Measurements from ENCODE around the gene RNF17.

The RNF17 gene

DNA sequence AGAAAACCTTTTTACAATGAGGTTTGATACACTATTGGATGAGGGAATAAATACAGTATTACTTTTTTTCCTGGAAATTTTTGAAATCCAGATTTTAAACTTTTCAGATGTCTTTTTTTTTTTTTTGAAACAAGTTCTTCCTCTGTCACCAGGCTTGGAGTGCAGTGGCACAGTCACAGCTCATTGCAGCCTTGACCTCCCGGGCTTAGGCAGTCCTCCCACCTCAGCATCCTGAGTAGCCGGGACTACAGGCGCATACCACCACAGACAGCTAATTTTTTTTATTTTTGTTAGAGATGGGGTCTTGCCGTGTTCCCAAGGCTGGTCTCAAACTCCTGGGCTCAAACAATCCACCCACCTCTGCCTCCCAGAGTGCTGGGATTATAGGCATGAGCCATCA is 96.8 kb downstream of the RNF17 start:
- no peak for DNase-seq

- DNase-seq, result no peak
Observed at GRCh38 chr13:24861617-24862362, 97.8 kb downstream of the RNF17 start.

- DNase-seq, result no peak
Observed at GRCh38 chr13:24863748-24864540, 100.0 kb downstream of the RNF17 start.

- DNase-seq, result no peak
Observed at GRCh38 chr13:24864579-24864978, 100.6 kb downstream of the RNF17 start.

GRCh38 chr13:24865163-24865953 is 101.4 kb downstream of the RNF17 start:
- DNase-seq, result no peak

DNA sequence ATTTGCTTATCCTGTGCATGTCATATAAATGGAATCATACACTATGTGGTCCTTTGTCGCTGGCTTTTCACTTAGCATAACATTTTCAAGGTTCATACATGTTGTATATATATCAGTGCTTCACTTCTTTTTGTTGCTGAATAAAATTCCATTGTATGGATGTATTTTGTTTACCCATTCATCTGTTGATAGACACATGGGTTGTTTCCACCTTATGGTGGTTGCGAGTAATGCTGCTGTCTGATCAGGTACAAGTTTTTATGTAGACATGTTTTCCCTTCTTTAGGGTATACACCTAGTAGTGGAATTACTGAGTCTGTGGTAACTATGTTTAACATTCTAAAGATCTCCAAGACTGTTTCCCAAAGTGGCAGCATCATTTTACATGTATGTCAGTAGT is 102.5 kb downstream of the RNF17 start:
- no peak for DNase-seq

DNA sequence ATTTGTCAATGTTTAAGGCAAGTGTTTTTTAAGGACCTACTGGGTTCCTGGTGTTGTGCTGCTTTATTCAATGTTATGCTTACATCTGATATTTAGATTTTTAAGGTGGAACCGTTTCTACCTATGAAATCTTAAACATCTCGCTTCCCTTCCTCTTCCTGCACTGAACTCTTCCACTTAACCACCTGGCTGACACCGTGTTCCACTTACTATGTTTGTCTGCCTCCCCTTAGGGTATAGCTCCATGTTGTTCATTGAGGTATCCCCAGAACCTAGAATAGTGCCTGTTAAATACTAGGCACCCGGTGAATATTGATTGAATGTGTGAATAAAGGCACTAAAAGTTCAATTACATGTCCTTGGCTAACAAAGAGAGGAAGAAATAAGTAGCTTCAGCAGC is 104.9 kb downstream of the RNF17 start:
- DNase-seq, result no peak

- DNase-seq, result no peak
Observed at GRCh38 chr13:24870380-24870760, 106.4 kb downstream of the RNF17 start.

GRCh38 chr13:24875566-24875965 is 111.6 kb downstream of the RNF17 start:
- DNase-seq, result no peak

GRCh38 chr13:24877531-24877930 is 113.6 kb downstream of the RNF17 start:
- no peak for DNase-seq

- DNase-seq, result no peak
Observed at GRCh38 chr13:24878340-24878739, 114.4 kb downstream of the RNF17 start.

GRCh38 chr13:24882665-24883064 is 118.7 kb downstream of the RNF17 start:
- DNase-seq, result no peak

DNA sequence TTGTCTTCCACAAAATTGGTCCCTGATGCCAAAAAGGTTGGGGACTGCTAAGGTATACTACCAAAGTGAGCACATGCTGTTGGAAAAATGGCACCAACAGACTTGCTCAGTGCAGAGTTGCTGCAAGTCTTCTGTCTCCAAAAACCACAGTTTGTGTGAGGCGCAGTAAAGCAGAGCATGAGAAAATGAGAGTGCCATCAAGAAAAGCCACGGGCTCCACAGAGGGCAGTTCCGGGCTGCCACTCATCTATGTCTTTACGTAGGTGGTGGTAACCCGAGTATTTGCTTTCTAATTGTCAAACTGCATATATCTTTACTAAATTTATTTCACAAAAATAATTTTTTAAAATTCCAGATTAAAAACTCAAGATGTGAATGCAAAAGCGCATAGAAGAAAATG is 123.8 kb downstream of the RNF17 start:
- DNase-seq, result no peak

GRCh38 chr13:24888291-24888931 is 124.4 kb downstream of the RNF17 start:
- no peak for DNase-seq

DNA sequence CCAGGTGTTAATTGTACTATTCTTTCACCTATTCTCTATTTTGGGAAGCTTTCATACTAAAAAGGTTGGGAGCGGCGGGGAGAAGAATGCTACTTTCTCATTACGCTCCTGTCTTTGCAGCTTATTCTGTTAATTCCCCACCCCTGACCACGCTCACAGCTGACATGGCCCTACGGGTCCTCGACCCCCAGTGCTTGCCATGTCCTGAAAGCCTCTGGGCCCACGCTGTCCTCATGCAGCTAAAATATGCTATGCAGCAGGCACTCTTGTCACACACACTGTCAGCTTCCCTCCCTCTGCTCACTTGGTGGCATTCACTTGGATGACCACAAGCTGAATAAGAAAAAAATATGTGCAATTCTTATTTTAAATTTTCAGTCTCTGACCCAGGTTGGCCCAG is 126.3 kb downstream of the RNF17 start:
- DNase-seq, result no peak

DNA sequence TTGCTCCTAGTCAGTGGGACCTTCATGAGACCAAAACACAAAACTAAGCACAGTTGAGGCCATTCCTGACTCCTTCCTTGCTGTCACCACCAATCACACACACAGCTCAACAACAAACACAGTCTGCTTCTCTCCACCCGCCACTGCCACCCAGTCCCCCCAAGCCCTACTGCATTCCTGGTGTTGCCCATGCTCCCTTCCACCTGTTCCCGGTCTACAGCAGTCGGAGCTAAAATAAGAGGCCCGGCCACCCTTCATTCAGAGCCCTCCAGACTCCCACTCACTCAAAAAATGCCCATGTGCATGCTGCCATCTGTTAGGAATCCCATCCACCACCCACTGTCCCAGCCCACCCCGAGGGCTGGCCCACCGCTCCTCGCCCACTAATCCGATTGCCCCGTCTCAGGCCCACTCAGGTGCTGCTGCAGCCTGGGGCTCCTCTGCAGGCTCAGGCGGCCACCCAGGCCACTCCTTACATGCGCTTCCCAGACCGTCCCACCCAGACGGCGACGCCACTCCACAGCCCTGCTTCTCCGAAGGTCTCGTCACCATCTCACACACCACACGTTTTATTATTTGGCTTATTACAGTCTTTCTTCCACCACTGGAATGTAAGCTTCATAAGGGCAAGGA is 127.6 kb downstream of the RNF17 start:
- DNase-seq, result no peak

DNA sequence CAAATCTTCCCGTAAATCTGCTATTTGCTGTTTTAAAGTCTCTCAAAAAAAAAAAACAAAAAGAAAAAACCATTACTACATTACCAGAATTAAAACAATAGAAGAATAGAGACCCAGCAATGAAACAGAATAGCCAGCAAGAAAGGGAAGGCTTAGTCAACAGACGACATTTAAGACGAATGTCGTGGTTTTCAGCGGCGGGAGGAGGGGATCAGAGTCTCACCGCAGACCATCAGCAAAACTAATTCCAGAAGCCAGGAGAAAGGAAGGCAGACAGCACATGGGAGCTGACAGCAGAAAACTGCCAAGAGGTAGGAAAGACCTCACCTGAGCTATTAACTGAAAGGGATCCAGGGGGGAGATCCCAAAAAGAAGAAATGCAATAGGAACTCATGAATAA is 128.9 kb downstream of the RNF17 start:
- no peak for DNase-seq

DNA sequence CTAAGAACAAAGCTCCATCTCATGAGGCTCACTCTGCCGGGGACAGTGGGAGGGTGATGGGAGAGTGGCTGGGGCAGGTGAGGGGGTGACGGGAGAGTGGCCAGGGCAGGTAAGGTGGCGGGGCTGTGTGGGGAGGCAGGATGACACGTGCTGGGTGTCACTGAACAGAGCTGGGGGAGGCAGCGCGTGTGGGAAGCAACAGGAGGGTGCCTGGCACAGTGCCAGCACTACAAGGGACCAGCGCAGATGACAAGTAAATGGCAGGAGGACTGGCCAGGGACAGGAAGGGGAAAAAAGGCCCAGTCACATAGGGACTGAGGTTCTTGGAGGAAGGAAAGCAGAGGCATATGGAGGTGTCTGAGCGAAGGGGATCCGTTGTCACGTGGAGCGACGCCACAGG is 129.9 kb downstream of the RNF17 start:
- DNase-seq, result no peak

DNA sequence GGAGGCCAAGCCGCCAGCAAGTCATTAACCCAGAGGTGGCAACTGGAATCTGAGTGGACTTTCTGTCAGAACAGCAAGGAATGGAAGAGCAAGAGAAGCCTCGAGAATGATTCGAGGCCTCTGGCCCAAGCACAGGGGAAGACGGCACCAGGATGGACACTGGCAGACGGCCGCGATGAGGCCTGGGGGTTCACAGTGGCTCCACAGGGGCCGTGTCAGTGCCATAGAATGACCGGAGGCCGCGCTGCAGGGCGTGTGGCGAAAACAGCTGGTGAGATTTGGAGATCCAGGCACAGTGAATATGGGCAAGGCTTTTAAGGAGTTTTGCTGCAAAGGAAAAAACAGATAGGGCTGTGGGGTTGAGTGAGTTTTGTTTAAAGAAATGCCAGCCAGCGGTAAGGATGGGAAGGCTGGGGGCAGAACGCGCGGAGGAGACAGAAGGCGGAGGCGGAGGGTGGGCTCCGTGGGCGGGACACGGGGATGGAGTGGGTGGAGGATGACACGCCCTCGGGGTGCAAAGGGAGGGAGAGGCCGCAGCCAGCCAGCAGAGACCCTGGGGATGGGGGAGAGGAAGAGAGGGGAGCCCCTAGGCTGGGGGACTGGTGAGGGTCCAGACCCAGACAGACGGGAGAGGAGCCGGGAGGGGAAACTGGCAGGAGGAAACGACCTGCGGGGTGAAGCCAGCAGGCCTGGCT is 130.5 kb downstream of the RNF17 start:
- DNase-seq, result no peak

DNA sequence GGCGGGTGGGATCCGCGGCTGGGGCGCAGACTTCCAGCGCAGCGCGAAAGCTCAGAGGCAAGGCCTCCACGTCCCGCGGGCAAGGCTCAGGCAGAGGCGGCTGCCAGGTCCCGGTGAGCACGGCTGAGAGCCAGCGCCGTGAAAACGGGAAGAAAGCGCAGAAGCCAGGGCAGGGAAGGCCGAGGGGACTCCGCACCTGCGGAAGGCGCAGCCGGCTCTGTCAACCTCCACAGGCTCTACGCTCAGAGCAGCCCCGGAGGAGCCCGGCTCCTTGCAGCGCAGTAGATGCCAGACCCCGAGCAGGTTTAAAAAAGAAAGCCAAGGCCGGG is 131.0 kb downstream of the RNF17 start:
- DNase-seq, result no peak

GRCh38 chr13:24896061-24896460 is 132.1 kb downstream of the RNF17 start:
- DNase-seq, result no peak

GRCh38 chr13:24897293-24897692 is 133.3 kb downstream of the RNF17 start:
- DNase-seq, result no peak
